ENCODE data around the gene BCL2L11.

GRCh38 chr2:111101592-111101991 is 19.1 kb upstream of the BCL2L11 start:
- TF ChIP-seq POLR2AphosphoS5 (IDR thresholded peaks at IDR 0.05; ENCODE audit: insufficient read depth, low read depth, low read length) (no peak), GATA2 (IDR thresholded peaks at IDR 0.05; ENCODE audit: insufficient read depth, insufficient read length, low read depth, low read length) (no peak), CTCF (IDR thresholded peaks at IDR 0.05; ENCODE audit: extremely low read depth in 1 of 2, insufficient read depth in 1 of 2, low read depth in 1 of 2, low read length in 2 of 2) (no peak)
- TF ChIP-seq, protein P1, sequence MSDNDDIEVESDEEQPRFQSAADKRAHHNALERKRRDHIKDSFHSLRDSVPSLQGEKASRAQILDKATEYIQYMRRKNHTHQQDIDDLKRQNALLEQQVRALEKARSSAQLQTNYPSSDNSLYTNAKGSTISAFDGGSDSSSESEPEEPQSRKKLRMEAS (IDR thresholded peaks at IDR 0.05; ENCODE audit: insufficient read depth, insufficient read length) = no peak
